H9 (cell line): ENCODE data around the gene SLC37A2. TPM values are rescaled to one million over a fixed set of nuclear protein-coding genes. Genes with fewer than 3 reads are reported as not detected.

ENCODE experiments used
- DNase-seq: peaks from one replicate; pipeline ENCODE4 v3.0.0-alpha.2; 2017
- H2AFZ ChIP-seq: one replicate; pipeline ENCODE4 v1.6.1; 2013; ENCODE audit warnings: mild to moderate bottlenecking, low read length, control low read depth, moderate library complexity
- H2AK5ac ChIP-seq: 2 replicates; pipeline ENCODE4 v1.6.1; 2013; ENCODE audit warnings: low read length, control low read depth, mixed read lengths; ENCODE audit not compliant: insufficient read length
- H2BK120ac ChIP-seq: one replicate; pipeline ENCODE4 v1.6.1; 2013; ENCODE audit warnings: low read depth, mild to moderate bottlenecking, low read length, control low read depth, inconsistent platforms; ENCODE audit not compliant: poor library complexity, severe bottlenecking
- H2BK12ac ChIP-seq: 2 replicates; pipeline ENCODE4 v1.6.1; 2013; ENCODE audit warnings: low read length, control low read depth, mixed read lengths, low read depth; ENCODE audit not compliant: insufficient read length
- H2BK15ac ChIP-seq: 2 replicates; pipeline ENCODE4 v1.6.1; 2013; ENCODE audit warnings: low read depth, low read length, control low read depth
- H2BK20ac ChIP-seq: one replicate; pipeline ENCODE4 v1.6.1; 2013; ENCODE audit warnings: low read depth, mild to moderate bottlenecking, low read length, control low read depth, inconsistent platforms; ENCODE audit not compliant: poor library complexity, severe bottlenecking
- H2BK5ac ChIP-seq: 2 replicates; pipeline ENCODE4 v1.6.1; 2013; ENCODE audit warnings: low read length, control low read depth, mixed read lengths; ENCODE audit not compliant: insufficient read length
- H3K14ac ChIP-seq: 2 replicates; pipeline ENCODE4 v1.6.1; 2013; ENCODE audit warnings: low read length, control low read depth; ENCODE audit not compliant: insufficient read depth
- H3K18ac ChIP-seq: 2 replicates; pipeline ENCODE4 v1.6.1; 2013; ENCODE audit warnings: low read depth, mild to moderate bottlenecking, mixed read lengths, low read length, control low read depth; ENCODE audit not compliant: insufficient read length
- H3K23ac ChIP-seq: 2 replicates; pipeline ENCODE4 v1.6.1; 2013; ENCODE audit warnings: low read length, control low read depth, mixed read lengths, low read depth; ENCODE audit not compliant: insufficient read length
- H3K23me2 ChIP-seq: 2 replicates; pipeline ENCODE4 v1.6.1; 2013; ENCODE audit warnings: low read depth, mild to moderate bottlenecking, mixed read lengths, low read length, control low read depth; ENCODE audit not compliant: insufficient read length, poor library complexity, severe bottlenecking
- H3K27ac ChIP-seq: 2 replicates; pipeline ENCODE4 v1.5.1; 2013; ENCODE audit warnings: low read length, control low read depth, mixed read lengths, low read depth; ENCODE audit not compliant: insufficient read length
- H3K27me3 ChIP-seq: 2 replicates; pipeline ENCODE4 v1.6.1; 2013; ENCODE audit warnings: low read length, control low read depth, inconsistent platforms; ENCODE audit not compliant: insufficient read depth
- H3K4ac ChIP-seq: 2 replicates; pipeline ENCODE4 v1.6.1; 2013; ENCODE audit warnings: low read depth, mild to moderate bottlenecking, control low read depth, inconsistent platforms, low read length, moderate library complexity
- H3K4me1 ChIP-seq: 2 replicates; pipeline ENCODE4 v1.6.1; 2013; ENCODE audit warnings: low read length, control low read depth, inconsistent platforms; ENCODE audit not compliant: insufficient read depth
- H3K4me2 ChIP-seq: 2 replicates; pipeline ENCODE4 v1.6.1; 2013; ENCODE audit warnings: low read length, control low read depth, mixed read lengths; ENCODE audit not compliant: insufficient read length, insufficient read depth
- H3K56ac ChIP-seq: 2 replicates; pipeline ENCODE4 v1.6.1; 2013; ENCODE audit warnings: low read depth, mild to moderate bottlenecking, mixed read lengths, low read length, control low read depth; ENCODE audit not compliant: insufficient read length
- H3K79me1 ChIP-seq: 2 replicates; pipeline ENCODE4 v1.6.1; 2013; ENCODE audit warnings: low read depth, mild to moderate bottlenecking, moderate library complexity, low read length, control low read depth, inconsistent platforms; ENCODE audit not compliant: insufficient read depth, poor library complexity, severe bottlenecking
- H3K79me2 ChIP-seq: 2 replicates; pipeline ENCODE4 v1.6.1; 2013; ENCODE audit warnings: low read length, control low read depth, inconsistent platforms; ENCODE audit not compliant: insufficient read depth
- H3K9ac ChIP-seq: 2 replicates; pipeline ENCODE4 v1.6.1; 2013; ENCODE audit warnings: low read length, control low read depth, mixed read lengths; ENCODE audit not compliant: insufficient read length; ENCODE audit errors: extremely low read depth
- H3K9me3 ChIP-seq: one replicate; pipeline ENCODE4 v1.6.1; 2013; ENCODE audit warnings: low read depth, low read length, inconsistent platforms; ENCODE audit not compliant: control insufficient read depth
- H3T11ph ChIP-seq: one replicate; pipeline ENCODE4 v1.6.1; 2013; ENCODE audit warnings: mild to moderate bottlenecking, low read length, control low read depth, inconsistent platforms
- H4K20me1 ChIP-seq: one replicate; pipeline ENCODE4 v1.6.1; 2013; ENCODE audit not compliant: control insufficient read depth, insufficient read length, insufficient read depth
- H4K5ac ChIP-seq: 2 replicates; pipeline ENCODE4 v1.6.1; 2013; ENCODE audit warnings: low read depth, mild to moderate bottlenecking, mixed read lengths, low read length, control low read depth; ENCODE audit not compliant: insufficient read length
- H4K8ac ChIP-seq: replicated peaks from 2 replicates; pipeline ENCODE4 v1.6.1; 2013; ENCODE audit warnings: low read length, control low read depth, mixed read lengths, low read depth; ENCODE audit not compliant: insufficient read length
- H4K91ac ChIP-seq: 2 replicates; pipeline ENCODE4 v1.6.1; 2013; ENCODE audit warnings: low read depth, mild to moderate bottlenecking, moderate library complexity, mixed read lengths, low read length, control low read depth; ENCODE audit not compliant: insufficient read length
- H3K27ac Mint-ChIP-seq, 3 experiments: 2 replicates in 2 of 3; 3 replicates in 1 of 3; pipeline ENCODE4 v1.8.0; 2020 to 2021; ENCODE audit warnings: mixed read lengths in 3 of 3, mild to moderate bottlenecking in 1 of 3, moderate library complexity in 1 of 3
- H3K27me3 Mint-ChIP-seq: 2 replicates; pipeline ENCODE4 v1.8.0; 2021; ENCODE audit warnings: low read depth, mild to moderate bottlenecking, moderate library complexity, mixed read lengths
- H3K36me3 Mint-ChIP-seq, 3 experiments: 2 replicates in 2 of 3; 3 replicates in 1 of 3; pipeline ENCODE4 v1.8.0; 2020 to 2021; ENCODE audit warnings: low read depth in 3 of 3, mixed read lengths in 3 of 3; ENCODE audit not compliant: insufficient read depth in 1 of 3
- H3K4me1 Mint-ChIP-seq, 2 experiments: 2 replicates each; pipeline ENCODE4 v1.8.0; 2020; ENCODE audit warnings: mixed read lengths in 2 of 2
- H3K4me3 Mint-ChIP-seq, 2 experiments: 2 replicates in 1 of 2; 3 replicates in 1 of 2; pipeline ENCODE4 v1.8.0; 2020 to 2021; ENCODE audit warnings: mild to moderate bottlenecking in 2 of 2, mixed read lengths in 2 of 2, moderate library complexity in 1 of 2
- H3K9me3 Mint-ChIP-seq, 2 experiments: 2 replicates in 1 of 2; 3 replicates in 1 of 2; pipeline ENCODE4 v1.8.0; 2020; ENCODE audit warnings: mild to moderate bottlenecking in 2 of 2, mixed read lengths in 2 of 2, moderate library complexity in 1 of 2
- CTCF ChIP-seq: fragments of 200-600 bp; sonication (generic); conservative IDR thresholded peaks from 3 replicates; pipeline ENCODE4 v1.8.0; 2021; ENCODE audit warnings: antibody characterized with exemption, mild to moderate bottlenecking
- WGBS: extraction: QIAGEN DNeasy Blood & Tissue Kit; methylation state at CpG from one replicate; pipeline ENCODE4 v1.1.7; 2013; ENCODE audit warnings: missing lambda C conversion rate, low lambda C conversion rate, mixed read lengths; ENCODE audit not compliant: insufficient read length; ENCODE audit errors: extremely low coverage; 5-methylcytosine and 5-hydroxymethylcytosine counted together
- total RNA-seq: library from RNA; stranded (reverse); gene quantifications from 2 replicates; pipeline ENCODE4 v1.2.1, GENCODE V29; 2021

The SLC37A2 gene
- total RNA-seq, 1 experiment from 2014 or later: 1.2 TPM

GRCh38 chr11:125123194-125123946 is 60.3 kb downstream of the SLC37A2 start:
- H3K4me3 Mint-ChIP-seq: no peak overlapping the region
- H2AK5ac ChIP-seq: no peak overlapping the region
- DNase-seq: no peak

More at GRCh38 chr11:125123194-125123946, 60.3 kb downstream of the SLC37A2 start:
- H4K20me1 ChIP-seq: no peaks in the 10 kb centered on the region
- H3K79me1 ChIP-seq: no peaks in the 10 kb centered on the region
- no peaks in the 10 kb centered on the region for H3K9me3 ChIP-seq
- no peaks in the 10 kb centered on the region; the same call in 1 of the 2 replicates for H3K27me3 ChIP-seq
- no peak overlapping the region for H2AFZ ChIP-seq
- no peak overlapping the region for H4K91ac ChIP-seq
- H3K36me3 Mint-ChIP-seq: peaks cover 0 to 5% (median 0%) of the 10 kb centered on the region in 3 experiments; a peak in 3 of 7 replicates
- no peak overlapping the region for H3K56ac ChIP-seq
- no peak overlapping the region for H3K9ac ChIP-seq
- H3K4me2 ChIP-seq: no peak overlapping the region
- no peaks in the 10 kb centered on the region for H3K4me1 ChIP-seq
- peaks cover 0 to 3% of the 10 kb centered on the region in 2 experiments; a peak in 1 of 4 replicates for H3K4me1 Mint-ChIP-seq
- H2BK5ac ChIP-seq: no peak overlapping the region
- no peak overlapping the region for H3K27ac ChIP-seq
- no peaks in the 10 kb centered on the region for H3K79me2 ChIP-seq
- H3K23ac ChIP-seq: no peak overlapping the region
- no peak overlapping the region for H2BK12ac ChIP-seq
- no peak overlapping the region for H2BK20ac ChIP-seq
- WGBS: no CpG with 5 or more reads among the region's 4 CpGs
- H3T11ph ChIP-seq: no peak overlapping the region
- H2BK15ac ChIP-seq: no peak overlapping the region
- no peak overlapping the region for H2BK120ac ChIP-seq
- no peak for TF ChIP-seq CTCF
- no peak overlapping the region; a peak in 1 of 7 replicates for H3K27ac Mint-ChIP-seq
- no peaks in the 10 kb centered on the region for H3K23me2 ChIP-seq
- H3K14ac ChIP-seq: no peak overlapping the region
- no peak overlapping the region for H4K8ac ChIP-seq
- H3K9me3 Mint-ChIP-seq: no peaks in the 10 kb centered on the region
- no peak overlapping the region for H4K5ac ChIP-seq
- no peak overlapping the region for H3K4ac ChIP-seq
- H3K27me3 Mint-ChIP-seq: peaks cover 86% of the 10 kb centered on the region
- H3K18ac ChIP-seq: no peak overlapping the region
